ENCODE measurements around the gene ADSL.

DNA sequence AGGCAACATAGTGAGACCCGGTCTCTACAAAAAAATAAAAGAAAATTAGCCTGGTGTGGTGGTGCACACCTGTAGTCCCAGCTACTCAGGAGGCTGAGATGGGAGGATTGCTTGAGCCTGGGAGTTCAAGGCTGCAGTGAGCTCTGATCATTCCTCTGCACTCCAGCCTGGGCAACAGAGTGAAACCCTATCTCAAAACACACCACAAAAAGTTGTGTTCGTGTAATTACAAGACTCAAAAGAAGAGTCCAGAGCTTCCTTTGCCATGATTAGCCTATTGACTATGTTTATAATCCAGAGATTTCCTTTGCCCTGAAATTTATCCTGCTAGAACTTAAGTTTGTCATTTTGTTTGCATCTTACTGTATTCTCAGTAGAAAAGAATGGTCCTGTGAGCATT is 45.1 kb downstream of the ADSL start:
- TF ChIP-seq POLR2A (IDR thresholded peaks at IDR 0.05) (no peak), CTCF (IDR thresholded peaks at IDR 0.05) (no peak)
